Measurements from ENCODE around the gene HOXB9.

The HOXB9 gene

GRCh38 chr17:48615963-48616716 is 10.0 kb downstream of the HOXB9 start:
- Histone ChIP-seq H3K4me3 (no peak overlapping the region), H3K27ac (no peak overlapping the region), H3K36me3 (no peaks in the 10 kb centered on the region), H3K9me3 (replicated peaks in 1 of 11) (no peaks in the 10 kb centered on the region), H4K20me1 (peaks cover 0 to 91% (median 78%) of the 10 kb centered on the region in 11 experiments; a peak in 19 of 22 replicates), H3K4me1 (peaks cover 0 to 13% (median 4%) of the 10 kb centered on the region in 10 experiments; a peak in 7 of 20 replicates), H3K27me3 (peaks cover 100% of the 10 kb centered on the region in 11 experiments), H3K9ac (no peak overlapping the region), H3K4me2 (no peak overlapping the region)
- TF ChIP-seq Cebpa-rat (IDR thresholded peaks at IDR 0.05): no peak

- peaks cover 0 to 13% (median 4%) of the 10 kb centered on the region in 10 experiments; a peak in 7 of 20 replicates for H3K4me1 ChIP-seq
- no peak for TF ChIP-seq Cebpa-rat (IDR thresholded peaks at IDR 0.05)
- peaks cover 0 to 8% (median 3%) of the 10 kb centered on the region in 11 experiments; a peak in 9 of 22 replicates for H3K9me3 ChIP-seq (replicated peaks in 1 of 11)
- no peak within 1 kb of the TSS for H3K27ac ChIP-seq
- H3K9ac ChIP-seq: no peak within 1 kb of the TSS
- H3K27me3 ChIP-seq: peaks cover 100% of the 10 kb centered on the region in 11 experiments
- H3K4me2 ChIP-seq: no peak within 1 kb of the TSS
- no peak within 1 kb of the TSS for H3K4me3 ChIP-seq
- H4K20me1 ChIP-seq: peaks cover 0 to 92% (median 79%) of the 10 kb centered on the region in 11 experiments; a peak in 19 of 22 replicates
- no peaks in the 10 kb centered on the region for H3K36me3 ChIP-seq
These were observed 10.9 kb downstream of the HOXB9 start, which contains the start of gene HOXB8 for GRCh38 chr17:48615047-48615962. Gene HOXB8 (minus strand): TSS chr17:48615292. CDS start chr17:48614704, 588 bp downstream.

- H3K9ac ChIP-seq: no peak overlapping the region
- peaks cover 0 to 92% (median 79%) of the 10 kb centered on the region in 11 experiments; a peak in 19 of 22 replicates for H4K20me1 ChIP-seq
- peaks cover 100% of the 10 kb centered on the region in 11 experiments for H3K27me3 ChIP-seq
- peaks cover 0 to 13% (median 4%) of the 10 kb centered on the region in 10 experiments; a peak in 7 of 20 replicates for H3K4me1 ChIP-seq
- H3K4me2 ChIP-seq: no peak overlapping the region
- no peak overlapping the region for H3K27ac ChIP-seq
- H3K36me3 ChIP-seq: no peaks in the 10 kb centered on the region
- H3K4me3 ChIP-seq: no peak overlapping the region
- H3K9me3 ChIP-seq (replicated peaks in 1 of 11): peaks cover 0 to 9% (median 5%) of the 10 kb centered on the region in 11 experiments; a peak in 9 of 22 replicates
- no peak for TF ChIP-seq Cebpa-rat (IDR thresholded peaks at IDR 0.05)
These were observed 12.1 kb downstream of the HOXB9 start for GRCh38 chr17:48613862-48614694.

- Histone ChIP-seq H3K27ac (no peak overlapping the region), H3K9ac (no peak overlapping the region), H3K4me3 (peak overlapping the region in 2 of 10 experiments; percentile 25 to 36; a peak in 3 of 20 replicates), H3K9me3 (replicated peaks in 1 of 11) (peaks cover 0 to 9% (median 5%) of the 10 kb centered on the region in 11 experiments; a peak in 9 of 22 replicates), H4K20me1 (peaks cover 0 to 92% (median 82%) of the 10 kb centered on the region in 11 experiments; a peak in 19 of 22 replicates), H3K4me1 (peaks cover 0 to 13% (median 4%) of the 10 kb centered on the region in 10 experiments; a peak in 7 of 20 replicates), H3K36me3 (no peaks in the 10 kb centered on the region), H3K4me2 (peak overlapping the region in 3 of 11 experiments; percentile 35 to 67 (median 62); a peak in 5 of 22 replicates), H3K27me3 (peaks cover 100% of the 10 kb centered on the region in 11 experiments)
- TF ChIP-seq Cebpa-rat (IDR thresholded peaks at IDR 0.05): no peak
These were observed 13.1 kb downstream of the HOXB9 start for GRCh38 chr17:48612854-48613691.

- Histone ChIP-seq H3K4me1 (peaks cover 0 to 13% (median 4%) of the 10 kb centered on the region in 10 experiments; a peak in 7 of 20 replicates), H3K36me3 (no peaks in the 10 kb centered on the region), H4K20me1 (peaks cover 0 to 92% (median 78%) of the 10 kb centered on the region in 11 experiments; a peak in 19 of 22 replicates), H3K9me3 (replicated peaks in 1 of 11) (peaks cover 0 to 9% (median 5%) of the 10 kb centered on the region in 11 experiments; a peak in 9 of 22 replicates), H3K4me2 (peak overlapping the region in 2 of 11 experiments; percentile 62 to 67; a peak in 4 of 22 replicates), H3K27ac (no peak overlapping the region), H3K9ac (no peak overlapping the region), H3K27me3 (peaks cover 100% of the 10 kb centered on the region in 11 experiments), H3K4me3 (peak overlapping the region in 2 of 10 experiments; percentile 25 to 36; a peak in 3 of 20 replicates)
- no peak for TF ChIP-seq Cebpa-rat (IDR thresholded peaks at IDR 0.05)
These were observed 13.7 kb downstream of the HOXB9 start for GRCh38 chr17:48612456-48612853.

GRCh38 chr17:48611681-48612455 is 14.3 kb downstream of the HOXB9 start:
- peaks cover 0 to 9% (median 5%) of the 10 kb centered on the region in 11 experiments; a peak in 9 of 22 replicates for H3K9me3 ChIP-seq (replicated peaks in 1 of 11)
- H3K4me3 ChIP-seq: no peak overlapping the region
- peaks cover 0 to 92% (median 76%) of the 10 kb centered on the region in 11 experiments; a peak in 19 of 22 replicates for H4K20me1 ChIP-seq
- H3K9ac ChIP-seq: no peak overlapping the region
- no peak overlapping the region for H3K27ac ChIP-seq
- no peaks in the 10 kb centered on the region for H3K36me3 ChIP-seq
- H3K4me1 ChIP-seq: peaks cover 0 to 13% (median 4%) of the 10 kb centered on the region in 10 experiments; a peak in 7 of 20 replicates
- H3K4me2 ChIP-seq: peak overlapping the region in 4 of 11 experiments; percentile 8 to 67 (median 26); a peak in 5 of 22 replicates
- TF ChIP-seq Cebpa-rat (IDR thresholded peaks at IDR 0.05): no peak
- peaks cover 100% of the 10 kb centered on the region in 11 experiments for H3K27me3 ChIP-seq
